ENCODE data around the gene AP1B1. TPM values are rescaled to one million over a fixed set of nuclear protein-coding genes. Genes with fewer than 3 reads are reported as not detected.
"Not testable (repeated sequence)": the region's sequence is repeated elsewhere in the genome, so short reads cannot be mapped to it uniquely, and the experiment has no call there.

The AP1B1 gene
- total RNA-seq, 1 donor from 2014 or later = 42.0 TPM

GRCh38 chr22:29431986-29432385, 43.6 kb upstream of the AP1B1 start:
- TF ChIP-seq CTCF (IDR thresholded peaks at IDR 0.05) = no peak
- H3K4me3 Mint-ChIP-seq (ENCODE audit: unreplicated experiment) = no peak overlapping the region

GRCh38 chr22:29427176-29427760, 38.9 kb upstream of the AP1B1 start:
- Mint-ChIP-seq H3K27ac (ENCODE audit: unreplicated experiment) (no peak overlapping the region), H3K27me3 (ENCODE audit: unreplicated experiment) (peaks cover 55% of the 10 kb centered on the region), H3K9me3 (ENCODE audit: unreplicated experiment) (no peaks in the 10 kb centered on the region), H3K4me1 (ENCODE audit: unreplicated experiment) (no peaks in the 10 kb centered on the region), H3K4me3 (ENCODE audit: unreplicated experiment) (no peak overlapping the region), H3K36me3 (ENCODE audit: unreplicated experiment) (no peaks in the 10 kb centered on the region)
- no peak for DNase-seq (ENCODE audit: extremely low spot score, unreplicated experiment)
- no peak for TF ChIP-seq CTCF (IDR thresholded peaks at IDR 0.05)

More at GRCh38 chr22:29431986-29432385, 43.6 kb upstream of the AP1B1 start:
- Mint-ChIP-seq H3K9me3 (ENCODE audit: unreplicated experiment) (no peaks in the 10 kb centered on the region), H3K27me3 (ENCODE audit: unreplicated experiment) (peaks cover 86% of the 10 kb centered on the region), H3K36me3 (ENCODE audit: unreplicated experiment) (no peaks in the 10 kb centered on the region), H3K27ac (ENCODE audit: unreplicated experiment) (no peak overlapping the region), H3K4me1 (ENCODE audit: unreplicated experiment) (peaks cover 7% of the 10 kb centered on the region)
- DNase-seq (ENCODE audit: extremely low spot score, unreplicated experiment) = no peak

GRCh38 chr22:29426476-29426875, 38.1 kb upstream of the AP1B1 start:
- Mint-ChIP-seq H3K36me3 (ENCODE audit: unreplicated experiment) (no peaks in the 10 kb centered on the region), H3K4me3 (ENCODE audit: unreplicated experiment) (no peak overlapping the region), H3K27me3 (ENCODE audit: unreplicated experiment) (peaks cover 47% of the 10 kb centered on the region), H3K9me3 (ENCODE audit: unreplicated experiment) (no peaks in the 10 kb centered on the region), H3K27ac (ENCODE audit: unreplicated experiment) (no peak overlapping the region), H3K4me1 (ENCODE audit: unreplicated experiment) (no peaks in the 10 kb centered on the region)
- no peak for TF ChIP-seq CTCF (IDR thresholded peaks at IDR 0.05)
- no peak for DNase-seq (ENCODE audit: extremely low spot score, unreplicated experiment)

- H3K27ac Mint-ChIP-seq (ENCODE audit: unreplicated experiment); DNase-seq (ENCODE audit: extremely low spot score, unreplicated experiment); H3K9me3 Mint-ChIP-seq (ENCODE audit: unreplicated experiment); H3K36me3 Mint-ChIP-seq (ENCODE audit: unreplicated experiment); H3K4me1 Mint-ChIP-seq (ENCODE audit: unreplicated experiment); H3K4me3 Mint-ChIP-seq (ENCODE audit: unreplicated experiment): not testable (repeated sequence)
- H3K27me3 Mint-ChIP-seq (ENCODE audit: unreplicated experiment) = peaks cover 34% of the 10 kb centered on the region
These were observed 30.3 kb upstream of the AP1B1 start for GRCh38 chr22:29418704-29419103.

GRCh38 chr22:29414951-29415591, 26.7 kb upstream of the AP1B1 start:
- H3K27ac Mint-ChIP-seq (ENCODE audit: unreplicated experiment); H3K4me3 Mint-ChIP-seq (ENCODE audit: unreplicated experiment): not testable (repeated sequence)

GRCh38 chr22:29412772-29413171, 24.4 kb upstream of the AP1B1 start:
- H3K27ac Mint-ChIP-seq (ENCODE audit: unreplicated experiment); H3K9me3 Mint-ChIP-seq (ENCODE audit: unreplicated experiment); H3K36me3 Mint-ChIP-seq (ENCODE audit: unreplicated experiment); H3K4me1 Mint-ChIP-seq (ENCODE audit: unreplicated experiment); H3K4me3 Mint-ChIP-seq (ENCODE audit: unreplicated experiment): not testable (repeated sequence)
- peak; percentile 10 for DNase-seq (ENCODE audit: extremely low spot score, unreplicated experiment)
- peak; percentile 34 for TF ChIP-seq CTCF (IDR thresholded peaks at IDR 0.05)
- peaks cover 48% of the 10 kb centered on the region for H3K27me3 Mint-ChIP-seq (ENCODE audit: unreplicated experiment)

More at GRCh38 chr22:29414951-29415591, 26.7 kb upstream of the AP1B1 start:
- H3K27me3 Mint-ChIP-seq (ENCODE audit: unreplicated experiment) = peaks cover 44% of the 10 kb centered on the region
- not testable (repeated sequence) for H3K9me3 Mint-ChIP-seq (ENCODE audit: unreplicated experiment); H3K36me3 Mint-ChIP-seq (ENCODE audit: unreplicated experiment); H3K4me1 Mint-ChIP-seq (ENCODE audit: unreplicated experiment)
- DNase-seq (ENCODE audit: extremely low spot score, unreplicated experiment) = peak; percentile 32

GRCh38 chr22:29411569-29412211, 23.3 kb upstream of the AP1B1 start:
- H3K4me1 Mint-ChIP-seq (ENCODE audit: unreplicated experiment); H3K36me3 Mint-ChIP-seq (ENCODE audit: unreplicated experiment); H3K27ac Mint-ChIP-seq (ENCODE audit: unreplicated experiment); DNase-seq (ENCODE audit: extremely low spot score, unreplicated experiment); H3K9me3 Mint-ChIP-seq (ENCODE audit: unreplicated experiment); H3K4me3 Mint-ChIP-seq (ENCODE audit: unreplicated experiment): not testable (repeated sequence)
- peaks cover 51% of the 10 kb centered on the region for H3K27me3 Mint-ChIP-seq (ENCODE audit: unreplicated experiment)
